Natural killer cell (primary cell): ENCODE measurements around the gene KIFC3. TPM values are rescaled to one million over a fixed set of nuclear protein-coding genes. Genes with fewer than 3 reads are reported as not detected.

Source experiments
- ATAC-seq, 3 donors: fragments of 150-1000 bp in 2 of 3; fragments of 200-7000 bp in 1 of 3; cut with Tn5 transposase; 1 replicate in 1 of 3; 2 replicates in 2 of 3; pipeline ENCODE4 v1.10.0; 2021; ENCODE audit warnings: mild to moderate bottlenecking in 2 of 3, moderate library complexity in 2 of 3
- DNase-seq, 2 donors: peaks; one replicate each; pipeline versions ENCODE4 v3.0.0 to v3.0.0-alpha.2; 2013 to 2021; ENCODE audit warnings: mixed read lengths in 1 of 2
- H3K27ac ChIP-seq: one replicate; pipeline ENCODE4 v1.5.1; 2013; ENCODE audit warnings: mild to moderate bottlenecking, low read length
- H3K27me3 ChIP-seq: one replicate; pipeline ENCODE4 v1.6.1; 2013; ENCODE audit warnings: low read length; ENCODE audit not compliant: control insufficient read depth, insufficient read depth
- H3K36me3 ChIP-seq: one replicate; pipeline ENCODE4 v1.6.1; 2013; ENCODE audit warnings: low read length; ENCODE audit not compliant: control insufficient read depth, insufficient read depth
- H3K4me1 ChIP-seq: one replicate; pipeline ENCODE4 v1.6.1; 2013; ENCODE audit warnings: low read length; ENCODE audit not compliant: control insufficient read depth, insufficient read depth
- H3K4me3 ChIP-seq: one replicate; pipeline ENCODE4 v1.5.1; 2013; ENCODE audit warnings: low read length
- H3K9me3 ChIP-seq: one replicate; pipeline ENCODE4 v1.6.1; 2013; ENCODE audit warnings: low read length; ENCODE audit not compliant: control insufficient read depth, insufficient read depth
- H3K27ac Mint-ChIP-seq, 2 donors: one replicate each; pipeline ENCODE4 v1.8.0; 2022; ENCODE audit warnings: mild to moderate bottlenecking in 2 of 2, mixed read lengths in 2 of 2, moderate library complexity in 1 of 2
- H3K27me3 Mint-ChIP-seq, 2 donors: one replicate each; pipeline ENCODE4 v1.8.0; 2022; ENCODE audit warnings: low read depth in 2 of 2, mixed read lengths in 2 of 2
- H3K36me3 Mint-ChIP-seq: one replicate; pipeline ENCODE4 v1.8.0; 2022; ENCODE audit warnings: mixed read lengths
- H3K4me1 Mint-ChIP-seq, 2 donors: one replicate each; pipeline ENCODE4 v1.8.0; 2022; ENCODE audit warnings: mixed read lengths in 2 of 2
- H3K4me3 Mint-ChIP-seq: one replicate; pipeline ENCODE4 v1.8.0; 2022; ENCODE audit warnings: mild to moderate bottlenecking, moderate library complexity, mixed read lengths
- H3K9me3 Mint-ChIP-seq, 2 donors: one replicate each; pipeline ENCODE4 v1.8.0; 2022; ENCODE audit warnings: mixed read lengths in 2 of 2
- WGBS: methylation state at CpG from one replicate; pipeline ENCODE4 v1.1.7; 2013; ENCODE audit warnings: missing lambda C conversion rate; ENCODE audit not compliant: insufficient coverage; 5-methylcytosine and 5-hydroxymethylcytosine counted together
- intact Hi-C: fragments of 100-400 bp; cut with micrococcal nuclease; formaldehyde crosslinking; loops from one replicate; pipeline ENCODE4 v1.14.2; 2022
- total RNA-seq, 4 donors: library from RNA; stranded (reverse); fragments of 120-200 nt in 1 of 4; gene quantifications; one replicate each; pipeline versions ENCODE4 v1.2.3 to v1.2.4, GENCODE V29; 2013 to 2022
- TF ChIP-seq, protein P1 (sequence below): fragments of 200-600 bp; IDR thresholded peaks from one replicate; pipeline ENCODE4 v1.8.0; 2022; ENCODE audit warnings: antibody characterized with exemption

The KIFC3 gene
- total RNA-seq, 3 donors from 2014 or later (not counting 1 experiment from before 2014, with no cell fraction given), result 54.2 to 106 (median 84.9) TPM

DNA sequence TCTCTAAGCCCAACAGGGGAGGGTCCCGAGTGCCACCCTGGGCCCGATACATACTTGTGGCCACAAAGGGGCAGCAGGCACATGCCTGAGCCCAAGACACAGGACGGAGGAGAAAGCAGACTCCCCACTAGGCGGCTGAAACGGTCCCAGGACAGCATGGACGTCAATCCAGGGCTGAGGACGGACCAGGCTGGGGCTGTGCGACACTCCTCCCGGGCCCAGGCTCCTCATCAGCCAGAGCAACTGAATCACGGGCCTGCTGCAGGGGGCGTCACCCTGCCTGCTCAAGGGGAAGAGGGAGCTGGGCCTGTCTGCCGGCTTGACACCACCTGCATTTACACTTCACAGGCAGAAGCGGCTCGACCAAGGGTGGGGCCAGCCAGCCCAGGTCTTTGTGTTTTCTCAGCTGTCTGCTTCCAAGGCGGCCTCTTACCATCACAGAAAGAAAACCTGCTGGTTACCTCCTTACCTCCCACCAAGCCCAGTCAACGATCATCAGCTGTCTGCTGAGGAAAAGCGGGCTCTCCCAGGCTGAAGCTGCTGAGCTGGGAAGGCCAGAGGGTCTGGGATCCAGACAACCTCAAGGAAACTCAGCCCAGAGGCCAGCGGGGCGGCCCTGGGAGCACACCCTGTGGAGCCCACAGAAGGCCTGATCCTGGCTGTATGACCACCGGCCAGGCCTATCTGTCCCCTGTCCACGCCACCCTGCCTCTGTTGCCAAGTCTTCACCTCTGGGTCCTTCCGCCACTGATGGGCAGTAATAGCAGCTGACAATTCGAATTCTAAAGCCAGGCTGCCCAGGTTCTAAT lies 26.4 kb downstream of the KIFC3 start:
- intact Hi-C loops, result no loop called here
- no peak for ATAC-seq
- no peak for DNase-seq
- Mint-ChIP-seq H3K27ac (no peak overlapping the region), H3K9me3 (no peaks in the 10 kb centered on the region), H3K4me1 (no peaks in the 10 kb centered on the region), H3K4me3 (no peak overlapping the region), H3K27me3 (no peaks in the 10 kb centered on the region), H3K36me3 (no peaks in the 10 kb centered on the region)
- TF ChIP-seq, protein P1, sequence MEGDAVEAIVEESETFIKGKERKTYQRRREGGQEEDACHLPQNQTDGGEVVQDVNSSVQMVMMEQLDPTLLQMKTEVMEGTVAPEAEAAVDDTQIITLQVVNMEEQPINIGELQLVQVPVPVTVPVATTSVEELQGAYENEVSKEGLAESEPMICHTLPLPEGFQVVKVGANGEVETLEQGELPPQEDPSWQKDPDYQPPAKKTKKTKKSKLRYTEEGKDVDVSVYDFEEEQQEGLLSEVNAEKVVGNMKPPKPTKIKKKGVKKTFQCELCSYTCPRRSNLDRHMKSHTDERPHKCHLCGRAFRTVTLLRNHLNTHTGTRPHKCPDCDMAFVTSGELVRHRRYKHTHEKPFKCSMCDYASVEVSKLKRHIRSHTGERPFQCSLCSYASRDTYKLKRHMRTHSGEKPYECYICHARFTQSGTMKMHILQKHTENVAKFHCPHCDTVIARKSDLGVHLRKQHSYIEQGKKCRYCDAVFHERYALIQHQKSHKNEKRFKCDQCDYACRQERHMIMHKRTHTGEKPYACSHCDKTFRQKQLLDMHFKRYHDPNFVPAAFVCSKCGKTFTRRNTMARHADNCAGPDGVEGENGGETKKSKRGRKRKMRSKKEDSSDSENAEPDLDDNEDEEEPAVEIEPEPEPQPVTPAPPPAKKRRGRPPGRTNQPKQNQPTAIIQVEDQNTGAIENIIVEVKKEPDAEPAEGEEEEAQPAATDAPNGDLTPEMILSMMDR, result no peak
- Histone ChIP-seq H3K4me1 (no peaks in the 10 kb centered on the region), H3K27ac (no peak overlapping the region), H3K36me3 (peaks cover 4% of the 10 kb centered on the region), H3K27me3 (no peaks in the 10 kb centered on the region), H3K9me3 (no peaks in the 10 kb centered on the region), H3K4me3 (no peak overlapping the region)
- 85% methylated on average over 23 of the region's 23 CpGs for WGBS

DNA sequence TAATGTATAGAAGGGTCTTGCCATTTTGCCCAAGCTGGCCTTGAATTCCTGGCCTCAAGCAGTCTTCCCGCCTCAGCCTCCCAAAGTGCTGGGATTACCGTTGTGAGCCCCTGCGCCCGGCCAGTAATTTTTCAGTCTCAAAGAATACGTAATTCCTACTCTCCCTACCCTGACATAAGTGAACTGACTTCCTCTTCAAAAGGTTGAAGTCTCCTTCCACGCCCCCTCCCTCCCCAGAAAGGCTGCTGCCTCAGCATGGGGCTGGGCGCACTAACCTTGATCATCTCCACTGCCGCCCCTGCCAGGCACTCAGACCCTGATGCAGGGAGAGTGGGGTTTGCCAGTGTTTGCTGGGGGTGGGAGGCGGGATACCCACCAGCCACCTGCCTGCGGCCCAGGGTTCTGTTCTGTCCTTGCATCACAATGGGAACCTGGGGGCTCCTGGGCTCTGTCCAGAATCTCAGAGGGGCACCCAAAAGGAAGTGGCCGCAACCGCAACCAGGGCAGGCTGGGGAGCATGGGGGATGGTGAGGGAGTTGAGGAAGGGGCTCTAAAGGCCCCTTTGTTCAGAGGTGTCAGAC lies 27.5 kb downstream of the KIFC3 start:
- Histone ChIP-seq H3K4me3 (no peak overlapping the region), H3K27ac (no peak overlapping the region), H3K9me3 (no peaks in the 10 kb centered on the region), H3K4me1 (no peaks in the 10 kb centered on the region), H3K27me3 (no peaks in the 10 kb centered on the region), H3K36me3 (peaks cover 4% of the 10 kb centered on the region)
- intact Hi-C loops, result no loop called here
- Mint-ChIP-seq H3K36me3 (no peaks in the 10 kb centered on the region), H3K27me3 (no peaks in the 10 kb centered on the region), H3K4me1 (no peaks in the 10 kb centered on the region), H3K4me3 (no peak overlapping the region), H3K9me3 (no peaks in the 10 kb centered on the region), H3K27ac (peak overlapping the region in 1 of 2 donors; percentile 24)
- WGBS, result 92% methylated on average over 12 of the region's 12 CpGs
- TF ChIP-seq, protein P1, result no peak
- ATAC-seq, result no peak
- no peak for DNase-seq

DNA sequence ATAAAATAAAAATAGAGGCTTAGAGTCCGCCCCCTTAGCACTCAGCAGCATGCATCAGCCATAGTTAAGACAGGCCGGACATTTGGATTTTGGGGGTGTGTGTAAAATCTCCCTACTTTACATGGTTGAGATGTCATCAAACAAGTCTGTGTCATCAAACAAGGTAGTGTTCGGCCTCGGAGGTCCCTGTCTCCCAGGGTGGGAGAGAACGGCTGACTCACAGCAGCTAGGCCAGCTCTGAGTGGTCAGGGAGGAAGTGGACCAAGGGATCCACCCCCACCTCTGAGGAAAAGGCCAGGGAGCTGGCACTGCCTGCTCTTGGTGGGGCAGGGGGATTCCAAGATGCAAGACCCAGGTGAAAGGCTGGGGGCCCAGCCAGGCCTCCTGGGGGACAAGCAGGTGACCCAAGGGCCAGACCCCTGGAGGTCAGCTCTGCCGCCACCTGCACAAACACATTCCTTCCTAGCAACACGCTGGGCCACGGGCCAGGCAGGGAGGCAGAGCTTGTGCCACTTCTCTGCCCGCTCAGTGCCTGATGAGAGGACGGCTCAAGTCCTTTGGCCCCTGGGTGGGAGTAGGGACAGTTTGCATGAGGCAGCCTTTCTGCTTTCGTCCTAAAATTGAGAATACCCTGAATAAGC lies 28.5 kb downstream of the KIFC3 start:
- Histone ChIP-seq H3K4me1 (no peaks in the 10 kb centered on the region), H3K27me3 (no peaks in the 10 kb centered on the region), H3K36me3 (peaks cover 4% of the 10 kb centered on the region), H3K9me3 (no peaks in the 10 kb centered on the region), H3K4me3 (no peak overlapping the region), H3K27ac (no peak overlapping the region)
- WGBS, result 95% methylated on average over 10 of the region's 11 CpGs
- intact Hi-C loops, result no loop called here
- Mint-ChIP-seq H3K4me1 (no peaks in the 10 kb centered on the region), H3K36me3 (no peaks in the 10 kb centered on the region), H3K9me3 (no peaks in the 10 kb centered on the region), H3K27ac (no peak overlapping the region), H3K4me3 (no peak overlapping the region), H3K27me3 (no peaks in the 10 kb centered on the region)
- no peak for DNase-seq
- TF ChIP-seq, protein P1, result no peak
- no peak for ATAC-seq
